HG02870 (cell line): ENCODE results near the gene UBE2I.

Source experiments
- ATAC-seq: cut with Tn5 transposase; IDR thresholded peaks from one replicate; pipeline ENCODE4 v1.9.1; 2021; ENCODE audit warnings: mild to moderate bottlenecking, moderate library complexity; ENCODE audit not compliant: unreplicated experiment

Gene UBE2I

DNA sequence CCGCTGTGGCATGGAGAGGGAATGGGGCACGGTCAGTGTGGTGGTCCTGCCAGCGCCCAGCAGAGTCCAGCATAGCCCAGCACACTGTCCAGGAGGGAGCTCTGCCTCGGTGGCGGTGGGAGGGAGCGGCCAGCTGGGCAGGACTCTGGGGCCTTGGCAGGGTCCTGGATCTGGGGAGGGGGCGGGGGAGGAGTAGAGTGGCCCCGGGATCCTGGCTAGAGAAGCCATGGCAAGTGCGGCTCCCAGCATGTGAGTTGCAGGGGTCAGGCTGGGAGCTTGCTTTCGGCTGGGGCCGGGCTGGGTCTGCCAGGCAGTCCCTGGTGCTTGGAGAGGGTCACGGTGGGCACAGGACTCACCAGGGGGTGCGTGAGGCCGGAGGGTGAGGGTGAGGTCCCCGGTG is 46.2 kb downstream of the UBE2I start:
- ATAC-seq, result no peak

DNA sequence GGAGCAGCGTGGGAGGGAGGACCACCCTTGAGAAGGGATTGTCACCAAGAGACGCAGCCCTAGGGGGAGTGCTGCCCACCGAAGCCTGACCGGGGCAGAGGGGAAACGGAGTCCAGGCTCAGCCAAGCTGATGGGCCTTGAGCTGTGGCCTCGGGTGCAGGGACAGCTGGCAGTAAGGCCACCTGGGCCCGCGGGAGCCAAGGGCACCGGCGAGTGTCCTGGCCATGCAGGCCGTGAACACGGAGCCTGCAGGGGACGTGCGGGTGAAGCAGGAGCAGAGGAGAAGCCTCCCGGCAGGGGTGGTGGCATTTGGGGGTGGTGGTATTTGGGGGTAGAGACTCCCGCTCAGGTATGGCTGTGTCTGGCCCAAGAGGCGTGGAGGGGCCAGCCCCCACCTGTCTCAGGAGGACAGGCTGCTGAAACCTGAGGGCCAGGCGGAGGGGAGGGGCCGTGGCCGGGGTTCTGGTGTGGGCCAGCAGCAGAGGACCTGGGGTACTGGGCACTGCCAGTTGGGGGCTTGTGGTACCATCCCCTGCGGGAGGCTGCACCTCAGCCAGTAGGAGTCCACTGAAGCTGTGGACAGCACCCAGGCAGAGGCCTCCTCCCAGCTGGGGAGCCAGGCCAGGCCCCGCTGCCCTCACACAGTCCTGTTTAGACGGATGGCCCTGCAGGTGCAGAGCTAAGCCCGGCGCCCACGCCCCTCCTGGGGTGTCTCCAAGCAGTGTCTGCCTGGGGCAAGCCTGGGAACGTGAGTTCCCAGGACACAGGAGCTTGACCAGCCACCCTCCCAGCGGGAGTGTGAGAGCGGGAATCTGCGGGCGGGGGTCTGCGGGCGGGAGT is 46.8 kb downstream of the UBE2I start:
- ATAC-seq, result no peak

DNA sequence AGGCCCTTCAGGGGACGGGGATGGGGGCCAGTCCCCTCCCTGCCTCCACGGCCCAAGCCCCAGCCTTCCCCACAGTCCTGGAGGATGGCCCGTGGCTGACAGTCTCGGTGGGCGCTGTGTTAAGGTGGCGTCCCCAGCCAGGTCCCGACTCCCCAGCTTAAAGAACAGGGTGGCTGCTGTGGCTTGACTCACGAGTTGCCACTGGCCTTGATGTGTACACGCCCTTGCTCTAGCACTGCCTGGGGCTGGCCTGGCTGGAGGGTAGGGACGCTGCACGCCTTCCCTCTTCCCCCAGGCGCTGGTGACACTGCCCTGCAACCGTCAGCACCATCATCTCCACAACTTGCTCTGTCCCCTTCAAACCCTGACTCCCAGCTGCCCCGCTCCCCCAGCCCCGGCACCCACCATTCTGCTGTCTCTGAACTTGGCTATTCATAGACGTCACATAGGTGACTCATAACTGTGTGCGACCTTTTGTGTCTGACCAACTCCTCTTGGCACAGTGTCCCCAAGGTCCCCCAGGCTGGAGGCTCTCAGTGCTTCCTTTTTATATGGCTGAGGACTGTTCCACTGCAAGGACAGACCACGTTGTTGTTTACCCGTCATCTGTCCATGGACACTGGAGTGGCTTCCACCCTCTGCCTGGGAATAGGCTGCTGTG is 48.6 kb downstream of the UBE2I start:
- no peak for ATAC-seq

DNA sequence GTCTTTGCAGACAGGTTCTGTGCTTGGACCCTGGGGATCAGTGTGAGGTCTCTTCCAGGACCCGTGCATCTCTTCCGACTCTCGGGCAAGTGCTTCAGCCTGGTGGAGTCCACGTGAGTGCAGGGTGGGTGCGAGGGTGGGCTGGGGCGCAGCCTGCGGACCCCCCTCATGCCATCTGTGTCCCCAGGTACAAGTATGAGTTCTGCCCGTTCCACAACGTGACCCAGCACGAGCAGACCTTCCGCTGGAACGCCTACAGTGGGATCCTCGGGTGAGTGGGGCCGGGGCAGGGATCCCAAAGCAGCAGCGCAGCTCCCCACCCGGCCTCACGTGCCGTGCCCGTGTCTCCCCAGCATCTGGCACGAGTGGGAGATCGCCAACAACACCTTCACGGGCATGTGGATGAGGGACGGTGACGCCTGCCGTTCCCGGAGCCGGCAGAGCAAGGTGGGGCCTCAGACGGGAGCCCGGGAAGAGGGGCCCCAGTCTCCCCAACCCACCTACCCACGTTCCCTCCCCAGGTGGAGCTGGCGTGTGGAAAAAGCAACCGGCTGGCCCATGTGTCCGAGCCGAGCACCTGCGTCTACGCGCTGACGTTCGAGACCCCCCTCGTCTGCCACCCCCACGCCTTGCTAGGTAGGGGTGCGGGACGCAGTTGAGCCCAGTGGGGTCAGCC is 52.4 kb downstream of the UBE2I start:
- ATAC-seq, result no peak

DNA sequence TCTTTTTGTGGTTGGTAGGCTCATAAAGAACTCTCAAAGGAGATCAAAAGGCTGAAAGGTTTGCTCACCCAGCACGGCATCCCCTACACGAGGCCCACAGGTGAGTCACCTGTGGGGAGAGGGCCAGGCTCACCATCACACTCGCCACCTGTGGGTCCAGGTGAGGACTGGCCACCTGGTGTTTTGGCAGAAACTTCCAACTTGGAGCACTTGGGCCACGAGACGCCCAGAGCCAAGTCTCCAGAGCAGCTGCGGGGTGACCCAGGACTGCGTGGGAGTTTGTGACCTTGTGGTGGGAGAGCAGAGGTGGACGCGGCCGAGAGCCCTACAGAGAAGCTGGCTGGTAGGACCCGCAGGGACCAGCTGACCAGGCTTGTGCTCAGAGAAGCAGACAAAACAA is 53.4 kb downstream of the UBE2I start:
- no peak for ATAC-seq

DNA sequence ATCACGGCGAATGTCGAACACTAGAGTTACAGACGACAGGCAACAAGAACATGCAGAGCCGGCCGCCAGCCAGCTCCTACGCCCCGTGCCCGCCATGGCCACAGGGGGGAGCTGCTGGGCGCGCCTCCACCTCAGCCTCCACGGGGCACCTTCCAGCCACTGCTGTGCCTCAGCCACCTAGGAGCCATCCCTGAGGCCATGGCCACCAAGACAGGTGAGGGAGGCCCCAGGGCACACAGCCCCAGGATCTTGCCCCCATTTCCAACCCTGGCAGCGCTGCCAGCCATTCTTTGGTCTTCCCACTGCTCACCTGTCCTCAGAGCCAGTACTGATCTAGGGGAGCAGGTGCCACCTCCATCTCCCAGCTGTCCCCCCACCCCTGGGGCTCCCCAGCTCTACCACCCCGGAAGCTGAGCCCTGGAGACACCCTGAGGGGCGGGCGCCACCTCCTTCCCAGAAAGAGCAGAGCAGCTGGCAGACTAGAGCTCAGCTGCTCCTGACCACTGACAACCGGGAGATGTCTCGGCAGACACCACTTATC is 54.1 kb downstream of the UBE2I start:
- no peak for ATAC-seq

DNA sequence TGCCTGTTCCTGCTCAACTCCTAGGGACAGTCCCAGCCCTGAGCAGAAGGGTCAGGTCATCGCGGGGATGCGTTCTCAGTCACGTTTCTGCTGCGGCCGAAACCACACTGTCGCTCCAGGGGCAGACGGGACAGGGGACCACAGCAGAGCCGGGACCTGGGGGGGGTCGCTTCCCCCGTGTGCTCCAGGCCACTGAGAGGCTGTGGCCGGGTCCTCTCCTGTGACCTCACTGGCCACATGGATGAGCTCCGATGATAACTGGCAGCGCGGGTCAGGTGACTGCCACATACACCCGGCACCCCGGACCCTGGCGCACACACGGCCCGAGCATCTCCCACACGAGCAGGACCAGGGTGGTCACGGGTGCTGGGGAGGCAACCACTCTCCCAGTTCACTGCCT is 55.1 kb downstream of the UBE2I start:
- ATAC-seq, result no peak

DNA sequence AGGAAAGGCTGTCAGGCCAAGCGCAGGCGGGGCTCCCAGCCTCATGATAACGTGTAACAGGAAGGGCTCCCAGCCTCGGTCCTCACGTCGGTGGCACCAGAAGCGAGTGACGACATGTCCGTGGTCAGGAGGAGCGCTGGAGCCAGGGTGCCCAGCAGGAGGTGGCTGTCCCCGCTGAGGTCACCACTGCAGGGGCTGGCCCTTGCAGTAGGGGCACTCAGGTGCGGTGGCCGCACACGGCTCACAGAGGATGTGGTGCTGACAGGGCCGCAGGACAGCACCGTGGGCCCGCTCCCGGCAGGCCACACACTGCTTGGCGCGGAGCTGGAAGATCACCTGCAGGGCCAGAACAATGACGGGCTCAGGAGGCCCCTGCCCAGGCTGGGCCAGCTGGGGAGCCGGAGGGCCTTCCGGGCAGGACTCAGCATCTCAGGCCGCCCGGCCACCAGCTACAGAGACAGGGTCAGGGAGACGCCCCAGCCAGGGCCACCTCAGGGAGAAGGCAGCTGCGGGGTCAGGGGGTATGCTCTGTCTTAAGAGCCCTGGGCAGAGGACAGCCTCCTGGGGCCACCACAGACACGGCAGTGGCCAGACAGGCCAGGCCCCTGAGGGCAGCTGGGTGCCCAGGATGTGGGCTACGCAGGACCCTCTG is 56.8 kb downstream of the UBE2I start:
- no peak for ATAC-seq

DNA sequence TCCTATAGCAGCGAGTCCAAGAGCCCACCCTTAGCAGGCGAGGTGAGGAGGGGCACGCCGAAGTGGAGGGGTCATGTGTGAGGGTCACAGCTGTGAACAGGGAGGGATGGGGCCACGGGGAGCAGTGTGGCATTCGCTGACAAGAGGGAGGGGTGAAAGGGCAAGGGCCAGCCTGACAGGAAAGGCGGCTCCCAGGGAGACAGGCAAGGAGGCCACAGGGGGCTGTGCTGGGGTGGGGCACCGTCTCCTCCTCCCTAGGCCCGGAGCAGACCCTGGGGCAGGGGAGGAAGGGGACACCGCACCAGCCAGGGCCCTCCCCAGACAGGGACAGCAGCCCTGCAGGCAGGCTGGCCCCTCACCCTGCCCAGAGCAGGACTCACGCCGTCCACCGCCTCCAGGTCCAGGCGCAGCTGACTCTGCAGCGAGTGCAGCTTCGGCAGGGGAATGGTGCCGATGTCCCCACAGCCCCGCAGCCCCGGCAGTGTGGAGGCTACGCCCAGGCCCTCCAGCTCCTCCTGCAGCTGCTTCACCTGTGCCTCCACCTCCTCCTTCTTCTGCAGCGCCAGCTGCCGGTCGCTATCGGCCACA is 57.4 kb downstream of the UBE2I start:
- no peak for ATAC-seq

DNA sequence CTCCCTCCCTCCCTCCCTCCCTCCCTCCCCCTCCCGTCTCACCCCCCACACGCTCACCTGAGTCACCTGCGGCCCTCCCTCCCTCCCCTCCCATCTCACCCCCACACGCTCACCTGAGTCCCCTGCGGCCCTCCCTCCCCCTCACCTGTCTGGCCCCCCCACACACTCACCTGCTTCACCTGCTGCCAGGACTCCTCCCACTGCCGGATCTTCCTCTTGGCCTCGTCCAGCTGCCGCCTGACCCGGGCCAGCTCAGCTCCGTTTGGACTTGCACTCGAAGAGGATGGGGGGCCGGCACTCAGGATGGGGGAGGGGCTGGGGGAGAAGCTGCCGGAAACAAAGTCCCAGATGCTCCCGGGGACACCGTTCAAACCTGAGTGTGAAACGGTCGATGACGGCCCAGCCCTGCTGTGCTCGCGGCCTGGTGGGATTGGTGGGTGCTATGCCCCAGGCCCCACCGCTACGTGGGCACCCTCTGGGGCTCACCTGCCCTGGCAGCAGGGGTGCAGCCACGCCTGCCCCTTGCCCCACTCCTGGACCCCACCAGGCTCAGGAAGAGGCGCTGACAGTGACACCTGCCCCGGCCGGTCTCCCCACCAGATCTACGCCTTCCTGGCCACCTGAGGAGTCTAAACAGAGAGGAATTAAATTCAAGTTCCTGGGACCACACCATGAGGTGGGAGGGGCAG is 58.2 kb downstream of the UBE2I start:
- ATAC-seq, result no peak

DNA sequence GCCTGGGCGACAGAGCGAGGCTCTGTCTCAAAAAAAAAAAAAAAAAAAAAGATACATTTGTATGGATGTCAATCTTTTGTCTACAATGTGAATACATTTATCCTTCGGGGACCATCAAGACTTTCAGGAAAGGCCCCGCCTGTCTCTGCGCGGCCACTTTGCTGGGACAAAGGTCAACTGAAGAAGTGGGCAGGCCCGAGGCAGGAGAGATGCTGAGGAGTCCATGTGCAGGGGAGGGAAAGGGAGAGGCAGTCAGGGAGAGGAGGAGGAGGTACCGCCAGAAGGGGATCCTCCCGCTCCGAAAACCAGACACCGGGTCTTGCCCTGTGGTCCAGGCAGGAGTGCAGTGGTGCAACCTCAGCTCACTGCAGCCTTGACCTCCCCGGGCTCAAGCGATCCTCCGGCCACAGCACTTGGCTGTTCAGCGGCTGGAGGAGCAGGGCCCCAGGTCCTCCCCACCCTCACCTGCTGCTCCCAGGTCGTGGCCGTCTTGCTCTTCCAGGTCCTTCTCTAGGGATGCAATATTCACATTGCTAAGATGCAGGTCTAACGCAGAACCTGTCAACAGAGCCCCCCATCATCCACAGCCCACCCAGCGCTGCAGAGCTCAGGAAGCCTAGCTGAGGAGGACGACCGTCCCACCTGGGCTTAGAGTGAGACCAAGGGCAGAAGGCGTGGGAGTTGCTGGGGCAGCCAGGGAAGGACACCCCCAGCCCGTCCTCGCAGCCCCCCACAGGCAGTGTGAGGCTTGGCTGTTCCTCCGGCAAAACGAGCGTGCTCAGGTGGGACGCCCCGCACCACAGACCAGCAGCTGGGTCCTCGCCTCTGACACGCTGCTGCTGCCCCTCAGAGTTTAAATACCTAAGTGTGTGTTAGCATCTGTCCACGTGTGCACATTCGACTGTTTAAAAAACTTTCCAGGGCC is 61.9 kb downstream of the UBE2I start:
- no peak for ATAC-seq

DNA sequence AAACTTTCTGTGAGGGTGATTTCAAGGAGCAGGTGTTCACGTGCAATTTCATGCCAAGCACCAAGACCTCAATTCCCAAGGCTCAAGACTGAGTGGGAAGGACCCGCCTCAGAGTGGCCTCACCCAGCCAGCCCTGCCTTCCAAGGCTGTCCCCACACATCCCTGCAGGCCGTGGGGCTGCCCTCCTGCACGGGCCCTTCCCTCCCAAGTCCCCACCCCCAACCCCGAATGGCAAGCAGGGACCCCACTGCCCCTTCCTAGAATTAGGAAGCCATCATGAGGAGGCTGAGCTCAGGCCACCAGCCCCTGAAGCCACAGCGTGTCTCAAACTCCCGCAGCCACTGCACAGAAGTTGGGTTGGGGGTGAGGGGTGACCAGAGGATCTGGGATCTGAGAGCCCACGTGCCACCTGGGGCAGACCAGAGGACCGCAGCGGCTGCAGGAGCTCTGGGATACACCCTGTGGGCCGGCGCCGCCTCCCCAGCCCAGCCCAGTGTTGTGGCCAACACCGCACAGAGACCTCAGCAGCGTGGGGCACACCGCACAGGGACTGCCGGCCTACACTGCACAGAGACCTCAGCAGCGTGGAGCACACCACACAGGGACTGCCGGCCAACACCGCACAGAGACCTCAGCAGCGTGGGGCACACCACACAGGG is 63.0 kb downstream of the UBE2I start:
- ATAC-seq, result no peak

DNA sequence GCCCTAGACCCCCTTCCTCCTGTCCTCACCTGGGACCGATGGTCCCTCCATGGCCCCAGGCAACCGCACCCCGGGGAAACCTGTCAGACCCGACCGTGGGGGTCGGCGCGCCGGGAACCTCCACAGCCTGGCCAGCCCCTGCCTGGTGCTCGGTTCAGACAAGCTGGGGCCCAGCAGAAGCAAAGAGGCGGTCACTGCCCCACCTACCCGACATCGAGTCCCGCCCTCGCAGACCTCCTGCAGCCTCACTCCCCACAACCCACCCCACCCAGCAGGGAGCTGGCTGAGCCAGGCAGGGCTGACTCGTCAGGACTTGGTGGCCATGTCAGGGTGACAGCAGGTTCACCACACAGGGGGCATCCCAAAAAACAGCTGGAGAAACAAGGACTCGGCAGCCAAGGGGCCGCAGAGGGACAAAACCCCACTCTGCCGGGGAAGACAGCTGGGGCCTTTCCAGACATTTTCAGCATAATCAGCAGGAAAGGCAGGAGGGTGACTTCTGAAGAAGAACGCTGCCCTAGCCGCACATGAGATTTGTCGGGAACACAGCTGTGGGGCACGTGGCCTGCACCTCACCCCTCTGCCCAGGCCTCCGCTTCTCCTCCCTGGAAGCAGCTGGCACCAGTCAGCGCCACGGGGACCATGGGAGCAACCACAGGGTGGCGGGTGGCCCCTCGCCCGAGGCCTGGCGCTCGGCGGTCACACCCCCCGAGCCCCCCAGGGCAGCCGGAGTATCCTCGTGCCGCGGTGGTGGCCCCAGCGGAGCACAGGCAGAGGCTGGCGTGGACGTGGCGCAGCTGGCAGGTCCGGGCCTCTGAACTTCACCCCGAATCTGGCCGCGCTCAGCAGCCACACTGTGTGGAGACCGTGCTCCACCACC is 65.2 kb downstream of the UBE2I start:
- ATAC-seq, result no peak

DNA sequence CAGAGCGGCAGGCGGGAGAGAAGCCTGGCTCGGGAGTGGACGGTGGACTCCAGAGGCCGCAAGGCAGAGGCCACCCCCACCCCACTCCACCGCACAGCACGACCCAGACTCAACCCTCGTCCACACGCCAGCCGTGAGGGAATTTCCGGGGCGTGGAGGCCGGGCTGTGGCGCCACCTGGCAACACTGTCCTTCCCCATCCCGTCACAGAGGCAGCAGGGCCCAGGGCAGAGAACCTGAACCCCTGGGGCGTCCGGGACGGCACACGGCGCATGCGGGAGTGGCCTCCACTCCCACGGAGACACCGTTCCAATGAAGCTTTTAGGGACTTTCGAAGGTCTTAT is 65.8 kb downstream of the UBE2I start:
- ATAC-seq, result no peak

DNA sequence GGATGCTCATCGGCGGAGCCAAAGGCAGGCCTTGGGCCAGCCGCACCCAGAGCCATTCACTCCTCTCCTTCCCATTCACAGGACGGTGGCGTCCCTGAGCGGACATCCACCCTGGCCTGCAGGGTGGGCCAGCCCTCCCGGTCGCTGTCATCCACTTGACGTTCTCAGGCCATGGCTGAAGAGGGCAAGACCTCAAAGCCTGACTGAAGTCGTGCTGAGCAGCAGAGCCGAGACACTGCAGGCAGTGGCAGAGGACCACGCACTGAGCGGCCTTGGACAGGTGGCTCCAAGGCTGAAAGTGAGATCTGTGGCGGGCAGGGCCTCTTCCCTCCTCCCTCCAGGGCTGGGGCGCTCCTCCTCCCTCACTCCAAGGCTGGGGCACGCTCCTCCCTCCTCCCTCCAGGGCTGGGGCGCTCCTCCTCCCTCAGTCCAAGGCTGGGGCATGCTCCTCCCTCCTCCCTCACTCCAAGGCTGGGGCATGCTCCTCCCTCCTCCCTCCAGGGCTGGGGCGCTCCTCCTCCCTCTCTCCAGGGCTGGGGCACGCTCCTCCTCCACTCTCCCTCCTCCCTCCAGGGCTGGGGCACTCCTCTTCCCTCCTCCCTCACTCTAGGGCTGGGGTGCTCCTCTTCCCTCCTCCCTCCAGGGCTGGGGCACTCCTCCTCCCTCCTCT is 66.4 kb downstream of the UBE2I start:
- no peak for ATAC-seq
